HG03442 (cell line): ENCODE data around the gene ADGRL2.
"Not testable (repeated sequence)": the region's sequence is repeated elsewhere in the genome, so short reads cannot be mapped to it uniquely, and the experiment has no call there.

Experiments used
- ATAC-seq: cut with Tn5 transposase; IDR thresholded peaks from one replicate; pipeline ENCODE4 v1.9.1; 2021; ENCODE audit warnings: mild to moderate bottlenecking, moderate library complexity; ENCODE audit not compliant: unreplicated experiment

The ADGRL2 gene

GRCh38 chr1:81846630-81847029, 45.9 kb downstream of the ADGRL2 start:
- ATAC-seq: no peak

- no peak for ATAC-seq
These were observed 46.3 kb downstream of the ADGRL2 start for GRCh38 chr1:81847063-81847462.

GRCh38 chr1:81848880-81849682, 48.3 kb downstream of the ADGRL2 start:
- ATAC-seq: no peak

- no peak for ATAC-seq
These were observed 49.3 kb downstream of the ADGRL2 start for GRCh38 chr1:81850031-81850430.

GRCh38 chr1:81850495-81850894, 49.8 kb downstream of the ADGRL2 start:
- no peak for ATAC-seq

GRCh38 chr1:81851217-81851616, 50.5 kb downstream of the ADGRL2 start:
- ATAC-seq: no peak

- no peak for ATAC-seq
These were observed 52.2 kb downstream of the ADGRL2 start for GRCh38 chr1:81852961-81853360.

GRCh38 chr1:81867235-81867634, 66.5 kb downstream of the ADGRL2 start:
- ATAC-seq: no peak

GRCh38 chr1:81869307-81869706, 68.6 kb downstream of the ADGRL2 start:
- ATAC-seq: no peak

GRCh38 chr1:81871091-81871490, 70.4 kb downstream of the ADGRL2 start:
- ATAC-seq: not testable (repeated sequence)

GRCh38 chr1:81873946-81874345, 73.2 kb downstream of the ADGRL2 start:
- ATAC-seq: no peak

GRCh38 chr1:81874461-81874860, 73.7 kb downstream of the ADGRL2 start:
- no peak for ATAC-seq

- no peak for ATAC-seq
These were observed 74.2 kb downstream of the ADGRL2 start for GRCh38 chr1:81874940-81875339.

- no peak for ATAC-seq
These were observed 76.4 kb downstream of the ADGRL2 start for GRCh38 chr1:81876901-81877733.

GRCh38 chr1:81877940-81878339, 77.2 kb downstream of the ADGRL2 start:
- ATAC-seq: no peak

GRCh38 chr1:81878538-81878937, 77.8 kb downstream of the ADGRL2 start:
- no peak for ATAC-seq

GRCh38 chr1:81880781-81881180, 80.0 kb downstream of the ADGRL2 start:
- no peak for ATAC-seq

GRCh38 chr1:81885291-81885690, 84.6 kb downstream of the ADGRL2 start:
- ATAC-seq: no peak

GRCh38 chr1:81886292-81886691, 85.6 kb downstream of the ADGRL2 start:
- ATAC-seq: not testable (repeated sequence)

- no peak for ATAC-seq
These were observed 86.8 kb downstream of the ADGRL2 start for GRCh38 chr1:81887421-81888144.

GRCh38 chr1:81889166-81889565, 88.4 kb downstream of the ADGRL2 start:
- no peak for ATAC-seq
